Ishikawa (cell line): ENCODE measurements around the gene PTPRN2.

Experiments
- CEBPB ChIP-seq: IDR thresholded peaks from 2 replicates; pipeline ENCODE4 v1.6.1; 2012
- EGR1 ChIP-seq: IDR thresholded peaks from 2 replicates; pipeline ENCODE4 v1.6.1; 2012
- EP300 ChIP-seq: IDR thresholded peaks from 2 replicates; pipeline ENCODE4 v1.6.1; 2012; ENCODE audit warnings: borderline replicate concordance
- FOXM1 ChIP-seq: IDR thresholded peaks from 2 replicates; pipeline ENCODE4 v1.6.1; 2012; ENCODE audit warnings: low read depth, borderline replicate concordance
- NFIC ChIP-seq: IDR thresholded peaks from 2 replicates; pipeline ENCODE4 v1.6.1; 2012
- RAD21 ChIP-seq: IDR thresholded peaks from 2 replicates; pipeline ENCODE4 v1.6.1; 2012; ENCODE audit warnings: low read depth
- TAF1 ChIP-seq: IDR thresholded peaks from 2 replicates; pipeline ENCODE4 v1.6.1; 2012; ENCODE audit warnings: low read depth, mild to moderate bottlenecking
- TCF12 ChIP-seq: IDR thresholded peaks from 2 replicates; pipeline ENCODE4 v1.6.1; 2012; ENCODE audit warnings: low read depth
- TEAD4 ChIP-seq: IDR thresholded peaks from 2 replicates; pipeline ENCODE4 v1.6.1; 2012
- YY1 ChIP-seq: IDR thresholded peaks from 2 replicates; pipeline ENCODE4 v1.6.1; 2012; ENCODE audit warnings: low read depth
- ZBTB7A ChIP-seq: IDR thresholded peaks from 2 replicates; pipeline ENCODE4 v1.6.1; 2012; ENCODE audit warnings: low read depth
- TF ChIP-seq, protein P1 (sequence below): IDR thresholded peaks from 2 replicates; pipeline ENCODE4 v1.6.1; 2012; ENCODE audit warnings: low read depth, mild to moderate bottlenecking
- TF ChIP-seq, protein P2 (sequence below): IDR thresholded peaks from 2 replicates; pipeline ENCODE4 v1.6.1; 2012
- TF ChIP-seq, protein P3 (sequence below): IDR thresholded peaks from 2 replicates; pipeline ENCODE4 v1.6.1; 2012

DNA sequence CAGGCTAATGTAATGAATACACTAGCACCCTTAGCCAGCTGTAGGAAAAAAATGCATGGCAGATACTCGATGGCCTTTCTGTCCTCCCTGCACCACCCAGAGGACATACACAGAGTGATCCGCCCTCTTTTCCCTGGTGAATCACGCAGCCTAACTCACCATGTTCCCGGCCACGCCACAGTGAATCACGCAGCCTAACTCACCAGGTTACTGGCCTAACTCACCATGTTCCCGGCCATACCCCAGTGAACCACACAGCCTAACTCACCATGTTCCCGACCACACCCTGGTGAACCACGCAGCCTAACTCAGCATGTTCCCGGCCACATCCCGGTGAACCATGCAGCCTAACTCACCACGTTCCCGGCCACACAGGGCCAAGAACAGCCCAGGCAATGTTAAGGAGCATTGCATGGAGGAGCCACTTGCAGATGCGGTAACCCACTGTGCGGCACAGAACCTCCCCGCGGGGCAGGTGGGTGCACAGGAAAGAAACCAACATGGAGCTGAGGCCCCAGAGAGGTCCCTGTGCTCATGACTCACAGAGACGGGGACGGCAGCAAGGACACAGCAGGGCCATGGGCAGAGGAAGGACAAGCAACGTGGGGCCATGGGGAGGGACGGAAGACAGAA, 742.3 kb downstream of the PTPRN2 start:
- TF ChIP-seq YY1 (no peak), EP300 (no peak), TAF1 (no peak), TCF12 (no peak), CEBPB (no peak), NFIC (no peak), EGR1 (no peak), RAD21 (no peak), TEAD4 (no peak), ZBTB7A (no peak), FOXM1 (no peak)
- TF ChIP-seq, protein P1, sequence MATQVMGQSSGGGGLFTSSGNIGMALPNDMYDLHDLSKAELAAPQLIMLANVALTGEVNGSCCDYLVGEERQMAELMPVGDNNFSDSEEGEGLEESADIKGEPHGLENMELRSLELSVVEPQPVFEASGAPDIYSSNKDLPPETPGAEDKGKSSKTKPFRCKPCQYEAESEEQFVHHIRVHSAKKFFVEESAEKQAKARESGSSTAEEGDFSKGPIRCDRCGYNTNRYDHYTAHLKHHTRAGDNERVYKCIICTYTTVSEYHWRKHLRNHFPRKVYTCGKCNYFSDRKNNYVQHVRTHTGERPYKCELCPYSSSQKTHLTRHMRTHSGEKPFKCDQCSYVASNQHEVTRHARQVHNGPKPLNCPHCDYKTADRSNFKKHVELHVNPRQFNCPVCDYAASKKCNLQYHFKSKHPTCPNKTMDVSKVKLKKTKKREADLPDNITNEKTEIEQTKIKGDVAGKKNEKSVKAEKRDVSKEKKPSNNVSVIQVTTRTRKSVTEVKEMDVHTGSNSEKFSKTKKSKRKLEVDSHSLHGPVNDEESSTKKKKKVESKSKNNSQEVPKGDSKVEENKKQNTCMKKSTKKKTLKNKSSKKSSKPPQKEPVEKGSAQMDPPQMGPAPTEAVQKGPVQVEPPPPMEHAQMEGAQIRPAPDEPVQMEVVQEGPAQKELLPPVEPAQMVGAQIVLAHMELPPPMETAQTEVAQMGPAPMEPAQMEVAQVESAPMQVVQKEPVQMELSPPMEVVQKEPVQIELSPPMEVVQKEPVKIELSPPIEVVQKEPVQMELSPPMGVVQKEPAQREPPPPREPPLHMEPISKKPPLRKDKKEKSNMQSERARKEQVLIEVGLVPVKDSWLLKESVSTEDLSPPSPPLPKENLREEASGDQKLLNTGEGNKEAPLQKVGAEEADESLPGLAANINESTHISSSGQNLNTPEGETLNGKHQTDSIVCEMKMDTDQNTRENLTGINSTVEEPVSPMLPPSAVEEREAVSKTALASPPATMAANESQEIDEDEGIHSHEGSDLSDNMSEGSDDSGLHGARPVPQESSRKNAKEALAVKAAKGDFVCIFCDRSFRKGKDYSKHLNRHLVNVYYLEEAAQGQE, result no peak
- TF ChIP-seq, protein P2, sequence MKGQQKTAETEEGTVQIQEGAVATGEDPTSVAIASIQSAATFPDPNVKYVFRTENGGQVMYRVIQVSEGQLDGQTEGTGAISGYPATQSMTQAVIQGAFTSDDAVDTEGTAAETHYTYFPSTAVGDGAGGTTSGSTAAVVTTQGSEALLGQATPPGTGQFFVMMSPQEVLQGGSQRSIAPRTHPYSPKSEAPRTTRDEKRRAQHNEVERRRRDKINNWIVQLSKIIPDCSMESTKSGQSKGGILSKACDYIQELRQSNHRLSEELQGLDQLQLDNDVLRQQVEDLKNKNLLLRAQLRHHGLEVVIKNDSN, result no peak
- TF ChIP-seq, protein P3, sequence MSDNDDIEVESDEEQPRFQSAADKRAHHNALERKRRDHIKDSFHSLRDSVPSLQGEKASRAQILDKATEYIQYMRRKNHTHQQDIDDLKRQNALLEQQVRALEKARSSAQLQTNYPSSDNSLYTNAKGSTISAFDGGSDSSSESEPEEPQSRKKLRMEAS, result no peak
